ENCODE results near the gene KRTAP5-1. TPM values are rescaled to one million over a fixed set of nuclear protein-coding genes. Genes with fewer than 3 reads are reported as not detected.

KRTAP5-1 gene, protein sequence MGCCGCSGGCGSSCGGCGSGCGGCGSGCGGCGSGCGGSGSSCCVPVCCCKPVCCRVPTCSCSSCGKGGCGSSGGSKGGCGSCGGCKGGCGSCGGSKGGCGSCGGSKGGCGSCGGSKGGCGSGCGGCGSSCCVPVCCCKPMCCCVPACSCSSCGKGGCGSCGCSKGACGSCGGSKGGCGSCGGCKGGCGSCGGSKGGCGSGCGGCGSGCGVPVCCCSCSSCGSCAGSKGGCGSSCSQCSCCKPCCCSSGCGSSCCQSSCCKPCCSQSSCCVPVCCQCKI
- not detected in 2 replicates for total RNA-seq

DNA sequence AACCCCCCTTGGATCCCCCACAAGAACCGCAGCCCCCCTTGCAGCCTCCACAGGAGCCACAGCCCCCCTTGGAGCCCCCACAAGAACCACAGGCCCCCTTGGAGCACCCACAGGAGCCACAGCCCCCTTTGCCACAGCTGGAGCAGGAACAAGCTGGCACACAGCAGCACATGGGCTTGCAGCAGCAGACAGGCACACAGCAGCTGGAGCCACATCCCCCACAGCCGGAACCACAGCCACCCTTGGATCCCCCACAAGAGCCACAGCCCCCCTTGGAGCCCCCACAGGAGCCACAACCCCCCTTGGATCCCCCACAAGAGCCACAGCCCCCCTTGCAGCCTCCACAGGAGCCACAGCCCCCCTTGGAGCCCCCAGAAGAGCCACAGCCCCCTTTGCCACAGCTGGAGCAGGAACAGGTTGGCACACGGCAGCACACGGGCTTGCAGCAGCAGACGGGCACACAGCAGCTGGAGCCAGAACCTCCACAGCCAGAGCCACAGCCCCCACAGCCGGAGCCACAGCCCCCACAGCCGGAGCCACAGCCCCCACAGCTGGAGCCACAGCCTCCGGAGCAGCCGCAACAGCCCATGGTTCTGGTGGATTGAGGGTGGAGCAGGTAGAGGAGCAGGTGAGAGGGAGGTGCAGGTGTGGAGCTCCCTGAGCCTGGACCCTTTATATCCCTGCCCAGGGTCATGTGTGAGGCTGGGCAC, at the start of gene KRTAP5-1:
TSS of gene KRTAP5-1 (minus strand) at position 623 of the 710 bp plus-strand sequence. CDS start at position 589, 34 bp downstream.

DNA sequence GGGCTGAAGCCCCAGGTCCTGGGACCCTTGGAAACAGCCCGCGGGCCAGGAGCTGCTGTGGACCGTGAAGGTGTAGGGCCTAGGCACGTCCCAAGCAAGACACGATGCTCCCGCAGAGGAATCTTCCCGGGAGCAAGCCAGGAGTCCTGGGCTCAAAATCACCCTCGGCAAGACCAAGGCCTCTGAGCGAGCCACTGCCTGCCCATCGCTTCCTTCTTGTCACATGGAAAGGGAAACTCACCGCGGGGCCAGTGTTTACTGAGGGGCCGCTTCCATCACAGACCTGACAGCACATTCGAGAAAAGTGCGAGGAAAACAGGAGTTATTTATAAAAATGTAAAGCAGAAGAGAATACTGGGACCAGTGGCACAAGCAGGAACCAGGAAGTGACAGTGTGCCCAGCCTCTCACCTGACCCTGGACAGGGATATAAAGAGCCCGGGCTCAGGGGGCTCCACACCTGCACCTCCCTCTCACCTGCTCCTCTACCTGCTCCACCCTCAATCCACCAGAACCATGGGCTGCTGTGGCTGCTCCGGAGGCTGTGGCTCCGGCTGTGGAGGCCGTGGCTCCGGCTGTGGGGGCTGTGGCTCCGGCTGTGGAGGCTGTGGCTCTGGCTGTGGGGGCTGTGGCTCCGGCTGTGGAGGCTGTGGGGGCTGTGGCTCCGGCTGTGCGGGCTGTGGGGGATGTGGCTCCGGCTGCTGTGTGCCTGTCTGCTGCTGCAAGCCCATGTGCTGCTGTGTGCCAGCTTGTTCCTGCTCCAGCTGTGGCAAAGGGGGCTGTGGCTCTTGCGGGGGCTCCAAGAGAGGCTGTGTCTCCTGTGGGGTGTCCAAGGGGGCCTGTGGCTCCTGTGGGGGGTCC, 44.5 kb upstream of the KRTAP5-1 start, which contains the start of gene KRTAP5-5:
TSS of gene KRTAP5-5 (plus strand) at position 450 of the 860 bp plus-strand sequence. CDS start at position 516, 66 bp downstream.

DNA sequence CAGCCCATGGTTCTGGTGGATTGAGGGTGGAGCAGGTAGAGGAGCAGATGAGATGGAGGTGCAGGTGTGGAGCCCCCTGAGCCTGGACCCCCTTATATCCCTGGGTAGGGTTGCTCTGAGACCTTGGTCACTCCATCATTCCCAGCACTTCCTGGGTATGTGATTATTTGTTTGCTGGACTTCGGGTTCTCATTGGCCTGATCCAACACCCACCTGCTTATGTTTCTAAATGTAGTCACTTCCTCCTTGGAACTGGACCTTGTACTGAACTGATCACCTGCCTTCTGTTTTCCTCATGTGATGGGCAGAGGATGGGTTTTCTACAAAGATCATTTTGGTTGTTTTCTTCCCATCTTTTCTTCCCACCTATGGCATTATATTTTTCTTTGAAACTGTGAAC, 37.0 kb upstream of the KRTAP5-1 start, which contains the start of gene KRTAP5-4:
TSS of gene KRTAP5-4 (minus strand) at position 53 of the 400 bp plus-strand sequence. CDS start at position 8, 45 bp downstream.

DNA sequence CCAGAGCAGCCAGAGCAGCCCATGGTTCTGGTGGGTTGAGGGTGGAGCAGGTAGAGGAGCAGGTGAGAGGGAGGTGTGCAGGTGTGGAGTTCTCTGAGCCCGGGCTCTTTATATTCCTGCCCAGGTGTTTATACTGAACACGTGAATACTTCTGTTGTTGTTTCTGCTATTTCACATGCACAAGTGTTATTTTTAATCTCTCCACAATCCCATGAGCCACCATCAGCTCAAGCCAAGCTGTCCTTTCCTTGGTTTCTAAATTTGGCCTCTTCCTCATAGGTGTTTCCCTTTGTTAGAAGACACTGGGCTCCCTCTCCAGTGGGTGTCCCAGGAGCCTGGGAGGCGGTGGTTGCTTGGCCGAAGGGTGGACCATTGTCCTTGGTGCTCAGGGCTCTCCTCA, 23.3 kb upstream of the KRTAP5-1 start, which contains the start of gene KRTAP5-3:
TSS of gene KRTAP5-3 (minus strand) at position 101 of the 400 bp plus-strand sequence. CDS start at position 23, 78 bp downstream.

DNA sequence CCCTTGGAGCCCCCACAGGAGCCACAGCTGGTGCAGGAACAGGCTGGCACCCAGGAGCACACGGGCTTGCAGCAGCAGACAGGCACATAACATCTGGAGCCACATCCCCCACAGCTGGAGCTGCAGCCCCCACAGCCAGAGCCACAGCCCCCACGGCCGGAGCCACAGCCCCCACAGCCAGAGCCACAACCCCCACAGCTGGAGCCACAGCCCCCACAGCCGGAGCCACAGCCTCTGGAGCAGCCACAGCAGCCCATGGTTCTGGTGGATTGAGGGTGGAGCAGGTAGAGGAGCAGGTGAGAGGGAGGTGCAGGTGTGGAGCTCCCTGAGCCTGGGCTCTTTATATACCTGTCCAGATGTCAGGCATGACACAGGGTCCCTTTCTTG, 12.9 kb upstream of the KRTAP5-1 start, which contains the start of gene KRTAP5-2:
TSS of gene KRTAP5-2 (minus strand) at position 301 of the 387 bp plus-strand sequence. CDS start at position 257, 44 bp downstream.

DNA sequence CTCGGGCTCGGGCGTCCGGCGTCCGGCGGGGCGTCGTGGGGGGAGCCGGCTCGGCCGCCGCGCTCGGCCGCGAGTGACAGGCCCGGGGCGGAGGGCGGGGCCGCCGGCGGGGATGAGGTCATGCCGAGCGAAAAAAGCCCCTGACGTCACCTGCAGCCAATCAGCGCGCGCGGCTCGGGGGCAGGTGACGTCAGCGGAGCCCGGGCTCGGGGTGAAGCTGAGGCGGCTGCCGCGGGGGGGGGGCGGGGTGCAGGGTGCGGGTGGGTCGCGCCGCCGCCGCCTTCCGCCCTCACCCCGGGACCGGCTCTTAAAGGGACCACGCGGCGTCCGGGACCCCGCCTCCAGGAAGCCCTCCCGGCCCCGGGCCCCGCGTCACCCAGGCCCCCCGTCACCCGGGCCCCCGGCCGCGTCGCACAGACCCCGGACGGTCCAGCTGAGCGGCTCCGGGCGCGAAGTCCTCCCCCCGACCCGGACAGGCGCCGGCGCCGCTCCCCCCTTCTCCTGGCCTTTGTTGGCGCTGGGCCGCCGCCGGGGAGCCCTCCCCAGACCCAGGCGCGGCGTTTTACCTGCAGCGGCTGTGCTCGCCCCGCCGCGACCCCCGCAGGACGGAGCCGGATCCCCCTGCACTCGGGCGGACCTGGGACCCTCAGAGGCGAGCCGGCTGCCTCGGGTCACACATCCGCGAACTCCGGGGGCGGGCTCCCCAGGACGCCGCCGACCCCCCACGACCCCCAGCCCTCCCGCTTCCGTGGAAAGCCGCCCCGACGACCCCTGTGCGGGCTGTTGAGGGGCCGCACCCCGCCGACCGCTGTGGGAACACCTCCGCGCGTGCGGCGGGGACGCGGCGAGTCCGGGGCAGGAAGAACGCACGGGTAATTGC, 12.6 kb downstream of the KRTAP5-1 start, which contains the start of gene DUSP8:
TSS of gene DUSP8 (minus strand) at position 75 of the 880 bp plus-strand sequence. CDS start 6,445 bp downstream, outside the sequence.

Other genes with a start within 250 kb of the KRTAP5-1 start
- gene BRSK2, start 195.3 kb downstream of the KRTAP5-1 start, total RNA-seq = 0.11 and 0.39 TPM in 2 replicates
- gene MOB2, start 98.5 kb downstream of the KRTAP5-1 start, total RNA-seq = 25.5 and 32.3 TPM in 2 replicates
- gene DUSP8, start 13.0 kb downstream of the KRTAP5-1 start, total RNA-seq = 0.79 and 1.5 TPM in 2 replicates
- gene KRTAP5-2, start 13.0 kb upstream of the KRTAP5-1 start, total RNA-seq = not detected in 2 replicates
- not detected in 2 replicates for gene KRTAP5-3, start 23.2 kb upstream of the KRTAP5-1 start, total RNA-seq
- gene KRTAP5-4, start 36.9 kb upstream of the KRTAP5-1 start, total RNA-seq = not detected in 2 replicates
- gene KRTAP5-5, start 44.5 kb upstream of the KRTAP5-1 start, total RNA-seq = not detected in 2 replicates
- not detected in 2 replicates for gene KRTAP5-6, start 111.9 kb upstream of the KRTAP5-1 start, total RNA-seq
- 0.79 TPM in 1 of 2 replicates, not detected in the other for gene IFITM10, start 165.3 kb upstream of the KRTAP5-1 start, total RNA-seq
- gene CTSD, start 178.6 kb upstream of the KRTAP5-1 start, total RNA-seq = 58.1 and 60.8 TPM in 2 replicates
- 0.39 and 1.3 TPM in 2 replicates for gene SYT8, start 249.7 kb upstream of the KRTAP5-1 start, total RNA-seq

All from placental epithelial cell (primary cell).